ENCODE results near the gene FXR2. TPM values are rescaled to one million over a fixed set of nuclear protein-coding genes. Genes with fewer than 3 reads are reported as not detected.

FXR2 gene
- total and polyA plus RNA-seq, 4 donors = 6.8 to 18.3 (median 14.8) TPM

DNA sequence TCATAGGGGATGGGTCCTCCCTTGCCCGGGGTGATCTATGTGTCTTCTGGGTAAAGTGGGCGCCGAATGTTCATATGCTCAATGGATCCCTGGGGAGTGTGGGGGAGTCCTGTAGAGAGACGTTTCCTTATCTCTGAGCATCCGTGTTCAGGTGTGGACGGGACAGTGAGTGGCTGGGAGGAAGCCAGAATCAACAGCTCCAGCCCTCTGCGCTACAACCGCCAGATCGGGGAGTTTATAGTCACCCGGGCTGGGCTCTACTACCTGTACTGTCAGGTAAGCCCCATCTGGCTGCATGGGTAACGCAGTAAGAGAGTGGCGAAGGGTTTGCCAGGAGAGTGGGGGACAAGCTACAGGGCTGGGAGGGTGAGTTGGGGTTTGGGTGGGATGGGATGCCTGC, 58.1 kb downstream of the FXR2 start:
- no peaks in the 10 kb centered on the region for H3K36me3 ChIP-seq (ENCODE audit: control insufficient read depth in 4 of 4, insufficient read depth in 3 of 4, low read depth in 1 of 4, low read length in 3 of 4)
- H3K4me3 ChIP-seq (ENCODE audit: low read depth in 1 of 3, low read length in 3 of 3) = no peak overlapping the region
- H3K9me3 ChIP-seq (ENCODE audit: control insufficient read depth in 4 of 4, low read length in 3 of 4) = no peaks in the 10 kb centered on the region
- 79% methylated on average over 12 of the region's 12 CpGs for whole genome bisulfite sequencing
- DNase-seq (ENCODE audit: low spot score) = no peak
- TF ChIP-seq FOXA2 (IDR thresholded peaks at IDR 0.05) = no peak
- TF ChIP-seq SP1 (IDR thresholded peaks at IDR 0.05) = no peak
- TF ChIP-seq FOXA1 (IDR thresholded peaks at IDR 0.05) = no peak
- no peak for TF ChIP-seq CTCF (IDR thresholded peaks at IDR 0.05; ENCODE audit: low read depth, low read length, missing input control)
- no peak for TF ChIP-seq YY1 (IDR thresholded peaks at IDR 0.05)
- TF ChIP-seq TAF1 (conservative IDR thresholded peaks at IDR 0.05) = no peak
- TF ChIP-seq MAX (IDR thresholded peaks at IDR 0.05) = no peak
- TF ChIP-seq EGR1 (IDR thresholded peaks at IDR 0.05; ENCODE audit: low read depth in 2 of 2) = no peak
- TF ChIP-seq GABPA (IDR thresholded peaks at IDR 0.05 in 1 of 2, conservative IDR thresholded peaks at IDR 0.05 in 1 of 2) = no peak
- no peak for TF ChIP-seq REST (IDR thresholded peaks at IDR 0.05)
- TF ChIP-seq JUND (IDR thresholded peaks at IDR 0.05) = no peak
- no peak for TF ChIP-seq RXRA (IDR thresholded peaks at IDR 0.05)
- TF ChIP-seq NR2F2 (IDR thresholded peaks at IDR 0.05) = no peak
- TF ChIP-seq, protein P1, sequence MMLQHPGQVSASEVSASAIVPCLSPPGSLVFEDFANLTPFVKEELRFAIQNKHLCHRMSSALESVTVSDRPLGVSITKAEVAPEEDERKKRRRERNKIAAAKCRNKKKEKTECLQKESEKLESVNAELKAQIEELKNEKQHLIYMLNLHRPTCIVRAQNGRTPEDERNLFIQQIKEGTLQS (IDR thresholded peaks at IDR 0.05) = no peak
- no peak for TF ChIP-seq RAD21 (IDR thresholded peaks at IDR 0.05)
- no peaks in the 10 kb centered on the region for H3K27me3 ChIP-seq (ENCODE audit: control insufficient read depth in 4 of 4, insufficient read depth in 4 of 4, low read length in 3 of 4)
- no peak overlapping the region for H3K27ac ChIP-seq (ENCODE audit: low read depth in 1 of 2, low read length in 2 of 2)
- H3K4me1 ChIP-seq (ENCODE audit: control insufficient read depth in 4 of 4, insufficient read depth in 4 of 4, low read length in 3 of 4) = peaks cover 8 to 41% (median 27%) of the 10 kb centered on the region in 4 donors
- no peak overlapping the region for H3K9ac ChIP-seq (ENCODE audit: low read depth in 1 of 2, low read length in 2 of 2)

DNA sequence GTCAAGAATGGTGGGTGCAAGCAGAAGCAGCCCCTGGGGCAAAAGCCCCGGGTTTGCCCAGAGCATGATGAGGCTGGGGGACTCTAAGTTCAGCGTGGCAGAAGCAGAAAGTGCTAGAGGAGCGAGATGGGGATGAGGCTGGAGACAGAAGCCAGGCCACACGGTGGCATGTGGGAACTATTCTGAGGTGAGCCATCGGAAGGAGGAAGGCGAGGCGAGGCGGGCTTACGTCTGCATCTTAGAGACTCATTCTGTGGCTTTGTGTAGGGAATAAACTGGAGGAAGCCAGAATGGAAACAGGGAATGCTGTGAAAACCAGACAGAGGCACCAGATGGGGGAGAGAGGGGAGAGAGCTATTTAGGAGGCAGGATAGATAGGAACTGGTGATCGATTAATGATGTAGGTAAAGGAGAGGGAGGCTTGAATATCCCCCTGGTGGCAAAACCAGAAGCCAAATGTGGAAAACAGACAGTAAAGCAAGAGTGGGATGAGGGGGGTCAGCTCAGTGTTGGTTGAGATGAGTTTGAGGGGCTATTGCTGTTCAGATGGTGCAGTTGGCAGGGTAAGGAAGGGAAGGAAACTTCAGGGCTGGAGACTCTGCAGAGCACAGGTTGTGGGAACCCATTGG, 59.3 kb downstream of the FXR2 start:
- WGBS = 84% methylated on average over 10 of the region's 10 CpGs
- no peak for DNase-seq (ENCODE audit: low spot score)
- Histone ChIP-seq H3K4me3 (ENCODE audit: low read depth in 1 of 3, low read length in 3 of 3) (no peak overlapping the region), H3K9ac (ENCODE audit: low read depth in 1 of 2, low read length in 2 of 2) (no peak overlapping the region), H3K4me1 (ENCODE audit: control insufficient read depth in 4 of 4, insufficient read depth in 4 of 4, low read length in 3 of 4) (peaks cover 8 to 31% (median 20%) of the 10 kb centered on the region in 4 donors), H3K36me3 (ENCODE audit: control insufficient read depth in 4 of 4, insufficient read depth in 3 of 4, low read depth in 1 of 4, low read length in 3 of 4) (no peaks in the 10 kb centered on the region), H3K27me3 (ENCODE audit: control insufficient read depth in 4 of 4, insufficient read depth in 4 of 4, low read length in 3 of 4) (no peaks in the 10 kb centered on the region), H3K9me3 (ENCODE audit: control insufficient read depth in 4 of 4, low read length in 3 of 4) (no peaks in the 10 kb centered on the region), H3K27ac (ENCODE audit: low read depth in 1 of 2, low read length in 2 of 2) (no peak overlapping the region)
- no peak for TF ChIP-seq ZBTB33 (IDR thresholded peaks at IDR 0.05)
- TF ChIP-seq HNF4G (IDR thresholded peaks at IDR 0.05) = no peak
- TF ChIP-seq NR2F2 (IDR thresholded peaks at IDR 0.05) = no peak
- no peak for TF ChIP-seq TAF1 (conservative IDR thresholded peaks at IDR 0.05)
- no peak for TF ChIP-seq REST (IDR thresholded peaks at IDR 0.05)
- TF ChIP-seq SP1 (IDR thresholded peaks at IDR 0.05) = no peak
- no peak for TF ChIP-seq RXRA (IDR thresholded peaks at IDR 0.05)
- TF ChIP-seq FOXA1 (IDR thresholded peaks at IDR 0.05) = no peak
- TF ChIP-seq YY1 (IDR thresholded peaks at IDR 0.05) = no peak
- TF ChIP-seq FOXA2 (IDR thresholded peaks at IDR 0.05) = no peak
- TF ChIP-seq HNF4A (conservative IDR thresholded peaks at IDR 0.05) = no peak
- no peak for TF ChIP-seq EGR1 (IDR thresholded peaks at IDR 0.05; ENCODE audit: low read depth in 2 of 2)

All from liver (tissue), 9 donors.